ENCODE data around the gene BFSP2.

DNA sequence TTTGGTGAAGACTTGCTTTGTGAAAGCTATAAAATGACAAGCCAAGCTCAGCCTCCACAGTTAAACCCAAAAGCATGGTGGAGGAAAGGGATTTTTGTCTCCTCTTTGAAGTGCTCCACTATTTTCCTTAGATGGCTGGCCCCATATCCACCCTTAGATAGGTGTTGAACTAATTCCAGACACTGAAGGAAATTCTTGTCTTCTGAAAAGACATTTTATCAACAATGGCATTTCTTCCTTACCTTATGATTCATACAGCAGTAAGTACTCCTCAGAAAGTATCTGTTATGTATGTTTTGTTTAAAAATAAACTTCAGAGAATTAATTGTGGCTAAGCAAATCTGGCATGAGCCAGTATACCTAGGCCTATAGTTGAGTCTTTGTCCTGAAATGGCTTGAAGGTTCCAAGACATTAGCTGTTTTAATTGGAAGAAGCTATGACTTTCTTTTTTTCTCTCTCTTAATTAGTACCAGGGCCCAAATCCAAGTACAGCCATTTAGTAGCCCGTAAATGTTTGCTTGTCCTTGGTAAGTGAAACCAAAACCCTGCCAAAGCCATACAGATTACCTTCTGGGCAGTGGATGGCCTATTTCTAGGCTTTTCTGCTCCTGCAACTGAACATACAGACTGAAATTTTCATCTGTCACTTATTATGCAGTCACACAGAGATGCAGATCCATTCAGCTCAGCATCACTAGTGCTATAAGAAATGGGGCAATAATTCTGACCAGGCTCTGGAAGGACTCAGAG is 5.1 kb upstream of the BFSP2 start:
- TF ChIP-seq, protein P1, sequence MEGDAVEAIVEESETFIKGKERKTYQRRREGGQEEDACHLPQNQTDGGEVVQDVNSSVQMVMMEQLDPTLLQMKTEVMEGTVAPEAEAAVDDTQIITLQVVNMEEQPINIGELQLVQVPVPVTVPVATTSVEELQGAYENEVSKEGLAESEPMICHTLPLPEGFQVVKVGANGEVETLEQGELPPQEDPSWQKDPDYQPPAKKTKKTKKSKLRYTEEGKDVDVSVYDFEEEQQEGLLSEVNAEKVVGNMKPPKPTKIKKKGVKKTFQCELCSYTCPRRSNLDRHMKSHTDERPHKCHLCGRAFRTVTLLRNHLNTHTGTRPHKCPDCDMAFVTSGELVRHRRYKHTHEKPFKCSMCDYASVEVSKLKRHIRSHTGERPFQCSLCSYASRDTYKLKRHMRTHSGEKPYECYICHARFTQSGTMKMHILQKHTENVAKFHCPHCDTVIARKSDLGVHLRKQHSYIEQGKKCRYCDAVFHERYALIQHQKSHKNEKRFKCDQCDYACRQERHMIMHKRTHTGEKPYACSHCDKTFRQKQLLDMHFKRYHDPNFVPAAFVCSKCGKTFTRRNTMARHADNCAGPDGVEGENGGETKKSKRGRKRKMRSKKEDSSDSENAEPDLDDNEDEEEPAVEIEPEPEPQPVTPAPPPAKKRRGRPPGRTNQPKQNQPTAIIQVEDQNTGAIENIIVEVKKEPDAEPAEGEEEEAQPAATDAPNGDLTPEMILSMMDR (IDR thresholded peaks at IDR 0.05 in 4 of 5, conservative IDR thresholded peaks at IDR 0.05 in 1 of 5) = no peak
- no peak for TF ChIP-seq POLR2A (IDR thresholded peaks at IDR 0.05)

All from gastrocnemius medialis (tissue), 4 donors.